ENCODE data around the gene POLD3.

The POLD3 gene

DNA sequence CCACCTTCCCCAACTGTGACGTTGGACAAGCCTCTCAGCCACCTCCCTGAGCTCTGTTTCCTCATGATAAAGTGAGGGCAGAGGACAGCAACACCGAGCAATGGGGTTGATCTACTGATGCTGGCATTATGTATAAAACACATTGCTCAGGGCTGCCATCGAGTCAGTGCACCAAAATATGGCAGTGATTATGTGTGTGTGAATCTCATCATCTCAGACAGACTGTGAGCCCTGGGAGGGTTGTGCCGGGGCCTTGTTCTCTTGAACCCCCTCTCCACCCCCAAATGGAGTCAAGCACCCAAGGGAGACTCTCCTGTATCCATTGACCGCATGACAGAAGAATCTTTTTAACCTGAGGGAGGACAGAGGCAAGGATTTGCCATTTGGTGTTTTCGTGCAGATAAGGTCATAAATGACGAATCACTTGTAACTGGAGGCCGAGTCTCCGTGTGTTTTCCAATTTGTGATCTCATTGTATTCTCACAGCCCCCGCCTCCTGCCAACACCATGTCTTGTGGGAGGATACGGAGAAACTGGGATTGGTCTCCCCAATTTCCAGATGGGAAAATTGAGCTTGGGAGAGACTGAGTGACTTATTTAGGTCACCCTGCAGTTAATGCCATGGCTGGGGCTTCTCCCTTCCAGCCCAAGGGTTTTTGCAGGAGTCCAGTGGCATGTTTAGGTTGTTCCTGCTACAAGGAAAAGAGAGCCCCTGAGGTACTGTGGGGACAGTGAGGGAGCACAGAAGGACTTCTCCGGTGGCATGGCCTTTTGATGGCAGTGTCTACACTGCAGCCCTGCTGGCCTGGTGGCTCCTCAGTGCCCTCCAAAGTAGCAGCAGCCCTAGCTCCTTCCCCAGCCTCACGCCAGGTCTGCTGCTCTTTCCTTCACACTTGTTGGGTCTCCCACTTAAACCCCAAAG, 86.5 kb downstream of the POLD3 start:
- TF ChIP-seq, protein P1, sequence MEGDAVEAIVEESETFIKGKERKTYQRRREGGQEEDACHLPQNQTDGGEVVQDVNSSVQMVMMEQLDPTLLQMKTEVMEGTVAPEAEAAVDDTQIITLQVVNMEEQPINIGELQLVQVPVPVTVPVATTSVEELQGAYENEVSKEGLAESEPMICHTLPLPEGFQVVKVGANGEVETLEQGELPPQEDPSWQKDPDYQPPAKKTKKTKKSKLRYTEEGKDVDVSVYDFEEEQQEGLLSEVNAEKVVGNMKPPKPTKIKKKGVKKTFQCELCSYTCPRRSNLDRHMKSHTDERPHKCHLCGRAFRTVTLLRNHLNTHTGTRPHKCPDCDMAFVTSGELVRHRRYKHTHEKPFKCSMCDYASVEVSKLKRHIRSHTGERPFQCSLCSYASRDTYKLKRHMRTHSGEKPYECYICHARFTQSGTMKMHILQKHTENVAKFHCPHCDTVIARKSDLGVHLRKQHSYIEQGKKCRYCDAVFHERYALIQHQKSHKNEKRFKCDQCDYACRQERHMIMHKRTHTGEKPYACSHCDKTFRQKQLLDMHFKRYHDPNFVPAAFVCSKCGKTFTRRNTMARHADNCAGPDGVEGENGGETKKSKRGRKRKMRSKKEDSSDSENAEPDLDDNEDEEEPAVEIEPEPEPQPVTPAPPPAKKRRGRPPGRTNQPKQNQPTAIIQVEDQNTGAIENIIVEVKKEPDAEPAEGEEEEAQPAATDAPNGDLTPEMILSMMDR (IDR thresholded peaks at IDR 0.05; ENCODE audit: borderline replicate concordance, extremely low read depth, low read length, poor library complexity, severe bottlenecking) = no peak
- no peak for TF ChIP-seq EZH2 (IDR thresholded peaks at IDR 0.05; ENCODE audit: borderline replicate concordance, low read depth, low read length, severe bottlenecking)
- Histone ChIP-seq H2AFZ (ENCODE audit: low read depth, low read length) (no peak overlapping the region), H3K4me2 (ENCODE audit: insufficient read depth, low read length) (no peak overlapping the region), H3K27me3 (ENCODE audit: insufficient read depth, low read length, poor library complexity) (no peaks in the 10 kb centered on the region), H3K79me2 (ENCODE audit: insufficient read depth, low read length) (no peaks in the 10 kb centered on the region), H3K9ac (ENCODE audit: low read depth, low read length) (no peak overlapping the region), H3K4me1 (ENCODE audit: insufficient read depth, low read length) (no peaks in the 10 kb centered on the region), H4K20me1 (ENCODE audit: insufficient read depth, low read length) (no peaks in the 10 kb centered on the region), H3K9me3 (ENCODE audit: insufficient read depth, low read length, severe bottlenecking) (no peaks in the 10 kb centered on the region), H3K27ac (ENCODE audit: low read length) (no peak overlapping the region), H3K4me3 (ENCODE audit: low read depth in 1 of 2, low read length in 2 of 2) (no peak overlapping the region), H3K36me3 (ENCODE audit: insufficient read depth, low read length) (no peaks in the 10 kb centered on the region)
- DNase-seq (no peak), ATAC-seq (ENCODE audit: insufficient read depth, low read depth) (no peak)

DNA sequence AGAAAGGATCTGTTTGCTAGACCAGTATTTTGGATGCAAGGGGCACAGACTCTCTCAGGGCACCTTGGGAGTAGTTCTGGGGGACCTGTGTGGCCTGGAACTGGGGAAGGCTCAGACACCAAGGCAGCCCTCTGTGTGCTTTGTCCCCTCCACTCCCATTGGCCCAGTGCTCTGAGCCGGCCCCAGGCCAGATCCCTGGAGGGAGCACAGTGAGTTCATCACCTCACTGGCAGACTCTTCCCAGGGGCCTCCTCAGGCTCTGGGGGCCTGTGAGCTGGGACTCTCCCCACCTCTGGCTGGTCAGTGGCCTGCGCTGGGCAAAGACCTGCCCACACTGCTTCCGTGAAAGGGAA, 87.1 kb downstream of the POLD3 start:
- Histone ChIP-seq H2AFZ (ENCODE audit: low read depth, low read length) (no peak overlapping the region), H3K36me3 (ENCODE audit: insufficient read depth, low read length) (no peaks in the 10 kb centered on the region), H4K20me1 (ENCODE audit: insufficient read depth, low read length) (no peaks in the 10 kb centered on the region), H3K4me3 (ENCODE audit: low read depth in 1 of 2, low read length in 2 of 2) (no peak overlapping the region), H3K9ac (ENCODE audit: low read depth, low read length) (no peak overlapping the region), H3K27me3 (ENCODE audit: insufficient read depth, low read length, poor library complexity) (no peaks in the 10 kb centered on the region), H3K79me2 (ENCODE audit: insufficient read depth, low read length) (no peaks in the 10 kb centered on the region), H3K4me2 (ENCODE audit: insufficient read depth, low read length) (no peak overlapping the region), H3K27ac (ENCODE audit: low read length) (no peak overlapping the region), H3K9me3 (ENCODE audit: insufficient read depth, low read length, severe bottlenecking) (no peaks in the 10 kb centered on the region), H3K4me1 (ENCODE audit: insufficient read depth, low read length) (no peaks in the 10 kb centered on the region)
- TF ChIP-seq, protein P1 (IDR thresholded peaks at IDR 0.05; ENCODE audit: borderline replicate concordance, extremely low read depth, low read length, poor library complexity, severe bottlenecking) = no peak
- no peak for TF ChIP-seq EZH2 (IDR thresholded peaks at IDR 0.05; ENCODE audit: borderline replicate concordance, low read depth, low read length, severe bottlenecking)
- no peak for ATAC-seq (ENCODE audit: insufficient read depth, low read depth)
- no peak for DNase-seq

DNA sequence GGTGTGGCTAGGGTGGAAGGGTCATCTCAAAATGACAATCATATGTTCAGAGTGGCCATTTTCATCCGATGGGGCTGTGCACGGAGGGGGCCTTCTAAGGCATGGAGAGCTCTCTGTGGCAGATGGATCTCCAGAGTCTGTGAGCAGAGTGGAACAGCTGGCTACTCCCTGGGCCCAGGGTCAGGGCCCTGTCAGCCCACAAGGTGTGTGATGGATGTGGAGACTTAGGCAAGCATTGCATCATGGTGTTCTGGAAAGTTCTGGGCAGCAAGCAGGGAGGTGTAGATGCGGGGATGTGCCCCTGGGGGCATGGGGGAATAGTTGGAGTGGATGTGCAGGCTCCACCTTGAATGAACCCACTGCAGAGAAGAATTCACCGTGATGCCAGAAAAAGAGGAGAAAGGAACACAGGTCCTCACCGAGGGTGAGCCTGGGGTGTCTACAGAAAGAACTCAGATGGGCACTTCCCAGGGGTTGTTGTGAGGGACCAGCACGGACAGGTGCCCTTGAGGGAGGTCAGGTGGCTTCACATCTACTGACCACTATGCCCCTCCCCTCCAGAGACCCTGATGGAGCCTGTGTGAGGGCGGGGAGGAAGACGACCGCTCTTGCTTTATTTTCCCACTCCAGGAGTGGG, 87.8 kb downstream of the POLD3 start:
- Histone ChIP-seq H3K27ac (ENCODE audit: low read length) (no peak overlapping the region), H3K4me2 (ENCODE audit: insufficient read depth, low read length) (no peak overlapping the region), H3K36me3 (ENCODE audit: insufficient read depth, low read length) (no peaks in the 10 kb centered on the region), H3K9ac (ENCODE audit: low read depth, low read length) (no peak overlapping the region), H3K79me2 (ENCODE audit: insufficient read depth, low read length) (no peaks in the 10 kb centered on the region), H4K20me1 (ENCODE audit: insufficient read depth, low read length) (no peaks in the 10 kb centered on the region), H2AFZ (ENCODE audit: low read depth, low read length) (no peak overlapping the region), H3K4me1 (ENCODE audit: insufficient read depth, low read length) (no peaks in the 10 kb centered on the region), H3K27me3 (ENCODE audit: insufficient read depth, low read length, poor library complexity) (no peaks in the 10 kb centered on the region), H3K9me3 (ENCODE audit: insufficient read depth, low read length, severe bottlenecking) (no peaks in the 10 kb centered on the region), H3K4me3 (ENCODE audit: low read depth in 1 of 2, low read length in 2 of 2) (no peak overlapping the region)
- no peak for TF ChIP-seq EZH2 (IDR thresholded peaks at IDR 0.05; ENCODE audit: borderline replicate concordance, low read depth, low read length, severe bottlenecking)
- TF ChIP-seq, protein P1 (IDR thresholded peaks at IDR 0.05; ENCODE audit: borderline replicate concordance, extremely low read depth, low read length, poor library complexity, severe bottlenecking) = no peak
- no peak for ATAC-seq (ENCODE audit: insufficient read depth, low read depth)
- no peak for DNase-seq

Data from DND-41 (cell line).